GM20000 (cell line): ENCODE data around the gene ARFGEF3.

Source experiments
- DNase-seq: peaks from one replicate; pipeline ENCODE4 v3.0.0; 2012; ENCODE audit warnings: low spot score
- CTCF ChIP-seq: IDR thresholded peaks from 2 replicates; pipeline ENCODE4 v1.5.1; 2012; ENCODE audit warnings: mild to moderate bottlenecking, control low read depth; ENCODE audit errors: extremely low read depth, missing control alignments

The ARFGEF3 gene

GRCh38 chr6:138377844-138378243 lies 216.1 kb downstream of the ARFGEF3 start, which contains the start of gene SMIM28:
SMIM28 (plus strand) TSS chr6:138377905; CDS start chr6:138378073, 168 bp downstream.
- TF ChIP-seq CTCF: no peak
- DNase-seq: no peak

- DNase-seq: no peak
- no peak for TF ChIP-seq CTCF
Measured at GRCh38 chr6:138378463-138378862, 216.7 kb downstream of the ARFGEF3 start.

- no peak for TF ChIP-seq CTCF
- DNase-seq: no peak
Measured at GRCh38 chr6:138382498-138383265, 220.9 kb downstream of the ARFGEF3 start.

GRCh38 chr6:138383776-138384175 lies 222.0 kb downstream of the ARFGEF3 start:
- TF ChIP-seq CTCF: no peak
- no peak for DNase-seq

GRCh38 chr6:138386897-138387296 lies 225.2 kb downstream of the ARFGEF3 start:
- TF ChIP-seq CTCF: no peak
- no peak for DNase-seq

- TF ChIP-seq CTCF: no peak
- no peak for DNase-seq
Measured at GRCh38 chr6:138387577-138388368, 226.0 kb downstream of the ARFGEF3 start.

GRCh38 chr6:138389551-138389950 lies 227.8 kb downstream of the ARFGEF3 start:
- no peak for TF ChIP-seq CTCF
- no peak for DNase-seq
